ENCODE results near the gene SCUBE1. TPM values are rescaled to one million over a fixed set of nuclear protein-coding genes. Genes with fewer than 3 reads are reported as not detected.
A peak's percentile ranks its signal among the peaks of the same experiment; 100 is the strongest.

The SCUBE1 gene
- total and polyA plus RNA-seq, 4 experiments from 2014 or later = not detected

DNA sequence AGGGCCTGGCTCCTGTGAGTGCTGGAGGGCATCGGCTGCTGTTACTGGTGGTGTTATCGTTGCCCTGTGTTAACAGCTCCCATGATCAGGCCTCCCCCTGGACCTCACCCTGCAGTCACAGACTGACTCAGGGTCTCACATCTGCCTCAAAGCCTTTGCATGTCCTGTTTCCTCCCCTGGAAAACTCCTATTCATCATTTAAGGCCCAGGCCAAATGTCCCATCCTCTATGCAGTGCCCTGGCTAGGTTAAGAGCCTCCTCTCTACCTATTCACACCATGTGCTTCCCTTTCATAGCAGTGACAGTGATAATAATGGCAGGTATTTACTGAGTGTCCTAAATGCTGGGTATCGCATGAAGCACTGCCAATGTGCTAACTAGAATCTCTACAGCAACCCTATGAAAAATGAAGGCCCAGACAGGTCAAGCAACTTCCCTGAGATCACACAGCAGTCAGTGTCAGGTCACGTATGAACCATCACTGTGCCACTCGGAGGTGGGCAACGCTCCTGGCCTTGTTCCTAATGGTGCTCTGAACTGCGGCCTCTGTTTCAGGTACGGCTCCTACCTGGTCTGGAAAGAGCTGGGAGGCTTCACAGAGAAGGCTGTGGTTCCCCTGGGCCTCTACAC is 182.6 kb downstream of the SCUBE1 start:
- DNase-seq = no peak
- H3K27me3 ChIP-seq (ENCODE audit: insufficient read depth, low read length) = no peaks in the 10 kb centered on the region
- H3K4me3 ChIP-seq (ENCODE audit: low read length in 2 of 2) = no peak overlapping the region
- Mint-ChIP-seq H3K27ac (peak overlapping the region in 1 of 7 donors; percentile 70), H3K27me3 (no peaks in the 10 kb centered on the region), H3K4me3 (no peak overlapping the region), H3K4me1 (peaks cover 0 to 23% (median 5%) of the 10 kb centered on the region in 4 donors), H3K36me3 (peaks cover 4 to 18% of the 10 kb centered on the region in 2 donors), H3K9me3 (no peaks in the 10 kb centered on the region)
- H3K4me1 ChIP-seq (ENCODE audit: insufficient read depth, low read length) = peaks cover 5% of the 10 kb centered on the region
- no peaks in the 10 kb centered on the region for H3K9me3 ChIP-seq (ENCODE audit: control insufficient read depth in 1 of 2, low read length in 2 of 2)
- CTCF ChIA-PET (ENCODE audit: partially characterized antibody) = no interaction called here
- no peak overlapping the region for H3K27ac ChIP-seq (ENCODE audit: low read depth, low read length)
- POLR2A ChIA-PET (ENCODE audit: partially characterized antibody) = interaction anchor here (1.5 kb wide), 1 partner anchor 8 kb away, joined by 6 read pairs; no protein-coding TSS in a partner anchor
- intact Hi-C loops (cut with micrococcal nuclease) = no loop called here
- no peaks in the 10 kb centered on the region for H3K36me3 ChIP-seq (ENCODE audit: insufficient read depth, low read length)

DNA sequence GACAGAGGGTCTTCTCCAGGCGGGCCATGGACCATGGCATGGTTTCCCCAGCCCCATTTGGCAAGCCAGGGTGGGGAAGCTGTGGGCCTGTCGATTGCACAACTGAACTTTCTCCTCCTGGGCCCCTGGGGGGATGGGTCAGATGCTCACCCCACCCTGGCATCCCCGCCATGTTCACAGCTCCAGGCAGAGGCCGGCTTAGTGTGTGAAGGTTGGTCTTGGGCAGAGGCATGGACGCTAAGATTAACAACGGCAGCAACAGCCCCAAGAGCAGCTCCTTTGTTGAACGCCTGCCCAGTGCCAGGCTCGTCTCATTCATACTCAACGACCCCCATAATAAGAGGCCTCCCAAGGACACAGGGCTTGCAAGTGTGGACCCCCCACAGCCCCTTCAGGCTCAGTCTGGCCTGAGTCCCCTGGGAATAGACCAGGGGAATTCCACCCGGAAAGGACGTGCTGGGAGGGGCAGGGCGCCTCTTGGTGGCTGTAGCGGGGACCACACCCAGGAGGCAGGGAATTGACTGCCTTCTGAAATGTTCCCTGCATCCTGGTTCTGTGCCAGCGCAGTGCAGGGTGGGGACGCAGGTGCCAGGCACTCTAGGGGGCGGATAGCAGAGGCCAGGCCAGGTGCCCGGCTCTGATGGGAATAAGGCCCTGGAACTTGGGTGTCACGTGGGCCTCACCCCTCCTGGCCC is 183.5 kb downstream of the SCUBE1 start:
- Mint-ChIP-seq H3K27ac (no peak overlapping the region), H3K36me3 (peaks cover 4 to 18% of the 10 kb centered on the region in 2 donors), H3K4me1 (peaks cover 0 to 25% (median 5%) of the 10 kb centered on the region in 4 donors), H3K27me3 (no peaks in the 10 kb centered on the region), H3K9me3 (no peaks in the 10 kb centered on the region), H3K4me3 (no peak overlapping the region)
- Histone ChIP-seq H3K27me3 (ENCODE audit: insufficient read depth, low read length) (no peaks in the 10 kb centered on the region), H3K9me3 (ENCODE audit: control insufficient read depth in 1 of 2, low read length in 2 of 2) (no peaks in the 10 kb centered on the region), H3K27ac (ENCODE audit: low read depth, low read length) (no peak overlapping the region), H3K4me3 (ENCODE audit: low read length in 2 of 2) (no peak overlapping the region), H3K36me3 (ENCODE audit: insufficient read depth, low read length) (no peaks in the 10 kb centered on the region), H3K4me1 (ENCODE audit: insufficient read depth, low read length) (peaks cover 5% of the 10 kb centered on the region)
- ChIA-PET POLR2A (ENCODE audit: partially characterized antibody) (no interaction called here), CTCF (ENCODE audit: partially characterized antibody) (no interaction called here)
- no peak for DNase-seq
- intact Hi-C loops (cut with micrococcal nuclease) = no loop called here

DNA sequence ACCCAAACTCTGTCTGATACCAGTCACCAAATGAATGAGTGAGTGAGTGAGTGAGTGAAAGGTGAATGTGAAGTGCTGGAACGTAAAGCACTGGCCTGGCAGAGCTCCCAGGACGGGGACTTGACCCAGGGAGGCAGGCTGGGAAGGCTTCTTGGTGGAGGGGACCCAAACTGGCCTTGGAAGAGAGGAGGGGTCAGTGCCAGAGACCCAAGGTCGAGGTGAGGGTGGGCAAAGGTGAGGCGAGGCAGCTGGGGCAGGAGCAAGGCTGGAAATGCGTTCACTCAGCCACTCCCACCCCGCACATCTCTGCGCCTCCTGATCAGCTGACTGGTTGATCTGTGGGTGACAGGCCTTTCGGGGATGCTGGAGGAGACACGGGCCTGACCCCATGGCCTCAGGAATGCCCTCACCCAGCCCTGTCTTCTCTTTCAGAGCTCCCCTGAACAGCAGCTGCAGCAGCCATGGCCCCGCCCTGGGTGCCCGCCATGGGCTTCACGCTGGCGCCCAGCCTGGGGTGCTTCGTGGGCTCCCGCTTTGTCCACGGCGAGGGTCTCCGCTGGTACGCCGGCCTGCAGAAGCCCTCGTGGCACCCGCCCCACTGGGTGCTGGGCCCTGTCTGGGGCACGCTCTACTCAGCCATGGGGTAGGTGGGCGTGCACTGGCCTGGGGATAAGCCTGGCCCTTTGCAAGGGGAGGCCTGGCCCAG is 184.2 kb downstream of the SCUBE1 start:
- intact Hi-C loops (cut with micrococcal nuclease) = no loop called here
- Mint-ChIP-seq H3K36me3 (peaks cover 4 to 17% of the 10 kb centered on the region in 2 donors), H3K27me3 (no peaks in the 10 kb centered on the region), H3K9me3 (no peaks in the 10 kb centered on the region), H3K4me1 (peaks cover 0 to 24% (median 4%) of the 10 kb centered on the region in 4 donors), H3K4me3 (no peak overlapping the region), H3K27ac (peak overlapping the region in 2 of 7 donors; percentile 65 to 70)
- Histone ChIP-seq H3K27ac (ENCODE audit: low read depth, low read length) (no peak overlapping the region), H3K9me3 (ENCODE audit: control insufficient read depth in 1 of 2, low read length in 2 of 2) (no peaks in the 10 kb centered on the region), H3K36me3 (ENCODE audit: insufficient read depth, low read length) (no peaks in the 10 kb centered on the region), H3K4me3 (ENCODE audit: low read length in 2 of 2) (no peak overlapping the region), H3K27me3 (ENCODE audit: insufficient read depth, low read length) (no peaks in the 10 kb centered on the region), H3K4me1 (ENCODE audit: insufficient read depth, low read length) (peaks cover 5% of the 10 kb centered on the region)
- ChIA-PET POLR2A (ENCODE audit: partially characterized antibody) (no interaction called here), CTCF (ENCODE audit: partially characterized antibody) (no interaction called here)
- no peak for DNase-seq

DNA sequence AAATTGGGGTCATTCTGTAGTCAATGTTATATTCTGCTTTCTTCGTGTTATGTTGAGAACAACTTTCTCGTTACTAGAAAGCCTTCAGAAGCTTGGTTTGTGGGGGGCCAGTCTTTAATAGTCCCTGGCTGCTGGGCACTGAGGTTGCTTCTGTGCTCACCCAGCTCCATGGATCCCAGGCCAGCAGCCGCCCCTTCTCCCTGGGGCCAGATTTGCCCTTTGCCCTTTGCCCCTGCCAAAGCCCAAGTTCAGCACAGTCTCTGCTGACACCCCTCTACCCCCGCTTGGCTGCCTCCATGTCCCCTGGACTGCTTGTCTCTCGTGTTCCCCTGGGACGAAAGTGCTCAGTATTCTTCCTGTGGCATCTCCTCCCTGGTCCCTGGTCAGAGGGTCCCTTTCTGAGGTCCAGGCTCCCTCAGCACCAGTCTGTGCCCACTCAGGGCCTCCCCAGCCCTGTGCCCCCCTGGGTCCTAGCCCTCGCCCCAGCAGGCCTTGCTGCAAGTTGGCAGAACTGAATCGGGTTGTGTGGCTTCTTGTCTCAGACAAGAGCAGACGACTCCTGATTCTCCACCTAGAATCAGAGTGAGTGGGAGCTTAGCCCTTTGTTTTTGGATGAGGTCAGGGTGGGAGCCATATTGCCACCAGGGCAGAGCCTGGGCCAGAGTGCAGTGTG is 185.2 kb downstream of the SCUBE1 start:
- ChIA-PET CTCF (ENCODE audit: partially characterized antibody) (no interaction called here), POLR2A (ENCODE audit: partially characterized antibody) (no interaction called here)
- Histone ChIP-seq H3K4me1 (ENCODE audit: insufficient read depth, low read length) (peaks cover 6% of the 10 kb centered on the region), H3K4me3 (ENCODE audit: low read length in 2 of 2) (no peak overlapping the region), H3K27me3 (ENCODE audit: insufficient read depth, low read length) (no peaks in the 10 kb centered on the region), H3K36me3 (ENCODE audit: insufficient read depth, low read length) (no peaks in the 10 kb centered on the region), H3K9me3 (ENCODE audit: control insufficient read depth in 1 of 2, low read length in 2 of 2) (no peaks in the 10 kb centered on the region), H3K27ac (ENCODE audit: low read depth, low read length) (no peak overlapping the region)
- no peak for DNase-seq
- H3K27me3 Mint-ChIP-seq = no peaks in the 10 kb centered on the region
- H3K27ac Mint-ChIP-seq = peak overlapping the region in 2 of 7 donors; percentile 30 to 36
- H3K9me3 Mint-ChIP-seq = peaks cover 0 to under 1% (median 0%) of the 10 kb centered on the region in 8 donors
- H3K4me3 Mint-ChIP-seq = no peak overlapping the region
- H3K4me1 Mint-ChIP-seq = peaks cover under 1 to 24% (median 5%) of the 10 kb centered on the region in 4 donors
- intact Hi-C loops (cut with micrococcal nuclease) = no loop called here
- peaks cover 4 to 15% of the 10 kb centered on the region in 2 donors for H3K36me3 Mint-ChIP-seq

DNA sequence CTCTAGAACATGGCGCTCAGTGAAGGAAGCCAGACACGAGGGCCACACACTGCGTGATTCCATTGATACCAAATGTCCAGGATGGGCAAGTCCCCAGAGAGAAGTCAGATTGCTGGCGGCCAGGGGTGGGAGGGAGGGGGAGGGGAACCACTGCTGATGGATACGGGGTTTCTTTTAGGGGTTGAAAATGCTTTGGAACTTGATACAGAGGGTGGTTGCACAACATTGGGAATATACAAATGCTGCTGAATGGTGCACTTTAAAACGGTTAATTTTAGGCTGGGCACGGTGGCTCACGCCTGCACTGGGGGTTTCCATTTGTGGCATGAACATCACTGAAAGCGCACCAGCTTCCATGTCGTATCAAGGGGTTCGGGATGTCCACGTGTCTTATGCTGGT is 186.8 kb downstream of the SCUBE1 start:
- no peak overlapping the region for H3K27ac Mint-ChIP-seq
- Histone ChIP-seq H3K27me3 (ENCODE audit: insufficient read depth, low read length) (no peaks in the 10 kb centered on the region), H3K4me1 (ENCODE audit: insufficient read depth, low read length) (peaks cover 16% of the 10 kb centered on the region), H3K27ac (ENCODE audit: low read depth, low read length) (no peak overlapping the region), H3K4me3 (ENCODE audit: low read length in 2 of 2) (no peak overlapping the region), H3K9me3 (ENCODE audit: control insufficient read depth in 1 of 2, low read length in 2 of 2) (no peaks in the 10 kb centered on the region), H3K36me3 (ENCODE audit: insufficient read depth, low read length) (no peaks in the 10 kb centered on the region)
- intact Hi-C loops (cut with micrococcal nuclease) = no loop called here
- POLR2A ChIA-PET (ENCODE audit: partially characterized antibody) = interaction anchor here (0.9 kb wide), 1 partner anchor 31 kb away, joined by 3 read pairs; no protein-coding TSS in a partner anchor
- no peak for DNase-seq
- CTCF ChIA-PET (ENCODE audit: partially characterized antibody) = no interaction called here
- H3K9me3 Mint-ChIP-seq = peaks cover 0 to 2% (median 0%) of the 10 kb centered on the region in 8 donors
- H3K4me1 Mint-ChIP-seq = peaks cover 6 to 32% (median 12%) of the 10 kb centered on the region in 4 donors
- no peaks in the 10 kb centered on the region for H3K27me3 Mint-ChIP-seq
- no peak overlapping the region for H3K4me3 Mint-ChIP-seq
- H3K36me3 Mint-ChIP-seq = peaks cover 4 to 15% of the 10 kb centered on the region in 2 donors

DNA sequence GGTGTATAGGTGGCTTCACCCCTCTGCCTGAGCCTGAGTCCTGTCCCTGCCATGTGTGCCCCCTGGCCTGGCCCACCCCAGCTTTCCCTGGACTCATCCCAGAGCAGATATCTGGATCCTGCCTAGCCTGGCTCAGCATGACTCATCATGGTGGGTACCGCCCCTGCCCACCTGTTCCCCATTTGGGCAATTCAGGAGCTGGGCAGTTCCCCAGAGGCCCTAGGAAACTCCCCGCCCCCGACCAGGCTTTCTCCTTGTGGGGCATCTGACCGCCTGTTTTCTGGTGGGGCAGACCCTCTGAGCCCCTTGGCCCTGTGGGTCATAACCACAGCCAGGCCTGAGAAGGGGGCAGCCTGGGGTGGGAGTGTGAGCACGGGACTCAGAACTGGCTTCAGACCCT is 187.4 kb downstream of the SCUBE1 start:
- intact Hi-C loops (cut with micrococcal nuclease) = no loop called here
- POLR2A ChIA-PET (ENCODE audit: partially characterized antibody) = no interaction called here
- Mint-ChIP-seq H3K4me1 (peaks cover 6 to 35% (median 15%) of the 10 kb centered on the region in 4 donors), H3K36me3 (peaks cover 4 to 13% of the 10 kb centered on the region in 2 donors), H3K4me3 (no peak overlapping the region), H3K27me3 (no peaks in the 10 kb centered on the region), H3K27ac (peak overlapping the region in 1 of 7 donors; percentile 36), H3K9me3 (peaks cover 0 to 3% (median 0%) of the 10 kb centered on the region in 8 donors)
- Histone ChIP-seq H3K27ac (ENCODE audit: low read depth, low read length) (no peak overlapping the region), H3K4me1 (ENCODE audit: insufficient read depth, low read length) (peaks cover 20% of the 10 kb centered on the region), H3K36me3 (ENCODE audit: insufficient read depth, low read length) (no peaks in the 10 kb centered on the region), H3K27me3 (ENCODE audit: insufficient read depth, low read length) (no peaks in the 10 kb centered on the region), H3K9me3 (ENCODE audit: control insufficient read depth in 1 of 2, low read length in 2 of 2) (no peaks in the 10 kb centered on the region), H3K4me3 (ENCODE audit: low read length in 2 of 2) (no peak overlapping the region)
- CTCF ChIA-PET (ENCODE audit: partially characterized antibody) = no interaction called here
- DNase-seq = no peak

Measured in CD4-positive, alpha-beta memory T cell (primary cell).